GM23248 (cell line): Measurements from ENCODE around the gene ANKS1B. TPM values are rescaled to one million over a fixed set of nuclear protein-coding genes. Genes with fewer than 3 reads are reported as not detected.

ENCODE experiments used
- DNase-seq: peaks from one replicate; pipeline ENCODE4 v3.0.0-alpha.2; 2015
- H2AFZ ChIP-seq: fragments of 200-600 bp; sonication (generic); 2 replicates; pipeline ENCODE4 v1.6.1; 2016; ENCODE audit warnings: antibody characterized with exemption
- H3F3A ChIP-seq: fragments of 200-600 bp; sonication (generic); 2 replicates; pipeline ENCODE4 v1.6.1; 2016; ENCODE audit warnings: mild to moderate bottlenecking, antibody characterized with exemption, mixed run types; ENCODE audit not compliant: insufficient read depth
- H3K27ac ChIP-seq: fragments of 200-600 bp; sonication (generic); 2 replicates; pipeline ENCODE4 v1.5.1; 2016; ENCODE audit warnings: mild to moderate bottlenecking
- H3K27me3 ChIP-seq: fragments of 200-600 bp; sonication (generic); replicated peaks from 2 replicates; pipeline ENCODE4 v1.6.1; 2016; ENCODE audit warnings: mild to moderate bottlenecking; ENCODE audit not compliant: insufficient read depth
- H3K36me3 ChIP-seq: fragments of 200-600 bp; sonication (generic); 2 replicates; pipeline ENCODE4 v1.6.1; 2016; ENCODE audit warnings: low read depth, mild to moderate bottlenecking
- H3K4me1 ChIP-seq: fragments of 200-600 bp; sonication (generic); 2 replicates; pipeline ENCODE4 v1.6.1; 2016; ENCODE audit warnings: mild to moderate bottlenecking; ENCODE audit not compliant: insufficient read depth
- H3K4me2 ChIP-seq: fragments of 200-600 bp; sonication (generic); one replicate; pipeline ENCODE4 v1.6.1; 2016; ENCODE audit warnings: mild to moderate bottlenecking; ENCODE audit not compliant: unreplicated experiment
- H3K4me3 ChIP-seq: fragments of 200-600 bp; sonication (generic); 2 replicates; pipeline ENCODE4 v1.5.1; 2016; ENCODE audit warnings: mild to moderate bottlenecking
- H3K79me2 ChIP-seq: fragments of 200-600 bp; sonication (generic); 2 replicates; pipeline ENCODE4 v1.6.1; 2016; ENCODE audit warnings: mild to moderate bottlenecking; ENCODE audit not compliant: insufficient read depth
- H3K9ac ChIP-seq: fragments of 200-600 bp; sonication (generic); 2 replicates; pipeline ENCODE4 v1.6.1; 2016; ENCODE audit warnings: mild to moderate bottlenecking
- H3K9me2 ChIP-seq: fragments of 200-600 bp; sonication (generic); 2 replicates; pipeline ENCODE4 v1.6.1; 2016; ENCODE audit warnings: mixed run types, mild to moderate bottlenecking, moderate library complexity; ENCODE audit not compliant: insufficient read depth
- H3K9me3 ChIP-seq: fragments of 200-600 bp; sonication (generic); one replicate; pipeline ENCODE4 v1.6.1; 2017; ENCODE audit warnings: low read depth
- H4K20me1 ChIP-seq: fragments of 200-600 bp; sonication (generic); 2 replicates; pipeline ENCODE4 v1.6.0; 2016; ENCODE audit not compliant: insufficient read depth
- EZH2 ChIP-seq: fragments of 200-600 bp; sonication (generic); IDR thresholded peaks from 2 replicates; pipeline ENCODE4 v1.6.1; 2018; ENCODE audit warnings: antibody characterized with exemption, mild to moderate bottlenecking; ENCODE audit not compliant: insufficient read depth, poor library complexity, severe bottlenecking
- EZH2phosphoT487 ChIP-seq: fragments of 200-600 bp; sonication (generic); IDR thresholded peaks from 2 replicates; pipeline ENCODE4 v1.6.1; 2018; ENCODE audit warnings: antibody characterized with exemption, moderate library complexity, mild to moderate bottlenecking, low read depth; ENCODE audit not compliant: insufficient read depth
- WGBS, 2 experiments: methylation state at CpG; one replicate each; pipeline ENCODE4 v1.1.6; 2015 to 2017; ENCODE audit warnings: low lambda C conversion rate in 2 of 2, low coverage in 1 of 2; ENCODE audit errors: missing lambda C conversion rate in 2 of 2; 5-methylcytosine and 5-hydroxymethylcytosine counted together
- in situ Hi-C: fragments of 300-500 bp; cut with MboI; formaldehyde crosslinking; loops from 2 replicates; pipeline ENCODE4 v1.15.0; 2020
- polyA plus RNA-seq: library from polyadenylated mRNA; unstranded; fragments of >200 nt; fragmentation: Nextera tagmentation; extraction: Ambion mirVana; gene quantifications from 2 replicates; pipeline ENCODE4 v1.2.1, GENCODE V29; 2016
- total RNA-seq: library from RNA; depleted of rRNA; stranded (reverse); fragments of >200 nt; shearing (Covaris generic); gene quantifications from 2 replicates; pipeline ENCODE4 v1.2.3, GENCODE V29; 2014

ANKS1B gene
- total and polyA plus RNA-seq, 2 experiments from 2014 or later: not detected

DNA sequence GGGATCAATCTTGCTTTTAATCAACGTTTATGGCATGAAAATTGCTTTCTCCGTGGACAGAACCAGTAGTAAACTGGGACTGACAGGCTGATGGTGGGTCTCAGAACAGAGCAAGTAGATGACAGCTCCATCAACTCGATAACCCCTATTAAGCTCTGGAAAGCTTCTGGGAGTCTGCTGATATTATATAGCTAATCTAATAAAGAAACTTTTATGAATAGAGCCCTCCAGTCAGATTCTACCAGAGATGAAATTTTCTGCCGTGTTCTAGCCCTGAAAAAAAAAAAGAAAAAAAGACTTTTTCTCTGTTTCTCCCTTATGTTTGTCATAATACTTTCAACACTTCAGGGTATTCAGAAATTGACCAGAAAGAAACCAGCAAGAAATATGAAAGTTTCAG is 1168.0 kb downstream of the ANKS1B start:
- Histone ChIP-seq H3K79me2 (no peaks in the 10 kb centered on the region), H2AFZ (no peak overlapping the region), H4K20me1 (no peaks in the 10 kb centered on the region), H3K27me3 (0 out of 2 replicates have a peak, but pooled peaks cover 3% of the 10 kb centered on the region), H3F3A (no peaks in the 10 kb centered on the region), H3K27ac (no peak overlapping the region), H3K9me2 (no peaks in the 10 kb centered on the region), H3K4me3 (no peak overlapping the region), H3K36me3 (no peaks in the 10 kb centered on the region), H3K9ac (no peak overlapping the region), H3K4me2 (no peak overlapping the region), H3K4me1 (no peaks in the 10 kb centered on the region), H3K9me3 (no peaks in the 10 kb centered on the region)
- DNase-seq: no peak
- TF ChIP-seq EZH2phosphoT487 (no peak), EZH2 (no peak)
- in situ Hi-C loops: no loop called here
- WGBS, 2 experiments: 3 to 11% methylated on average over 4 of the region's 4 CpGs

DNA sequence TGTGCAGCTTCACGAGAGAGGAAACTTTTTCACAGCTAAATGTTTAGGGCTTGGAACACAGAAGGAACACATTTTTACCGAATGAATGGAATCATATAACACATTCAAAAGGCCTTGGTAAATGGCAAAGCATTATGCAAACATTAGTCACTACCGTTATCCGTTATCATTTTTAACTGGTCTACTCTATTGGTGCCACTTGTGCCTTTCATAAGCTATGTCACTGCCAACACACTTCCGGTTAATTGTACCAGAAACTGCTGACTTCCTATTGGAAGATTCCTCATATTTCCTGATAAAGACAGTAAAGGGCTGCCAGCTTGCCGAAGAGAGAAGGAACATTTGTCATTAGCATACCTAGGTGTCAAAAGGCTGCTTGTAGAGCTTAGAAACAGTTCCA is 1170.5 kb downstream of the ANKS1B start:
- H3K9me3 ChIP-seq: no peaks in the 10 kb centered on the region
- H3K4me1 ChIP-seq: no peaks in the 10 kb centered on the region
- TF ChIP-seq EZH2phosphoT487: no peak
- no peak for TF ChIP-seq EZH2
- H3K9me2 ChIP-seq: no peaks in the 10 kb centered on the region
- H3K27ac ChIP-seq: no peak overlapping the region
- DNase-seq: no peak
- in situ Hi-C loops: no loop called here
- H2AFZ ChIP-seq: no peak overlapping the region
- H3K79me2 ChIP-seq: no peaks in the 10 kb centered on the region
- no peak overlapping the region for H3K9ac ChIP-seq
- H3K27me3 ChIP-seq: 0 out of 2 replicates have a peak, but pooled peaks cover 7% of the 10 kb centered on the region
- H4K20me1 ChIP-seq: no peaks in the 10 kb centered on the region
- H3F3A ChIP-seq: no peaks in the 10 kb centered on the region
- H3K4me3 ChIP-seq: no peak overlapping the region
- no peaks in the 10 kb centered on the region for H3K36me3 ChIP-seq
- 68 to 69% methylated on average over 6 of the region's 6 CpGs for WGBS, 2 experiments
- H3K4me2 ChIP-seq: no peak overlapping the region

DNA sequence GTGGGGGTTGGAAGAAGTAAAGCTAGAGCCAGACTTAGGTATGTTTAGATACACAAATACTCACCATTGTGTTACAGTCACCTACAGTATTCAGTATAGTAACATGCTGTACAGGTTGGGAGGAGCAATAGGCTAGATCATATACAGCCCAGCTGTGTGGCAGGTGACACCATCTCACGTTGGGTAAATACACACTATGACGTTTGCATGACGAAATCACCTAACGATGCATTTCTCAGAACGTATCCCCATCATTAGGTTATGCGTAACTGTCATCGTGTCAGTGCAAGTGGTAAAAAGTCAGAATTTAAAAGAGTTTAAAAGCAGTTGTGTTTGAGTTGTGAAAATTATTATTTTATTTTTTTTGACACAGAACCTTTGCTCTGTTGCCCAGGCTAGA is 1172.5 kb downstream of the ANKS1B start:
- Histone ChIP-seq H3K4me2 (no peak overlapping the region), H3K4me3 (no peak overlapping the region), H3K4me1 (no peaks in the 10 kb centered on the region), H3K9me2 (no peaks in the 10 kb centered on the region), H3F3A (no peaks in the 10 kb centered on the region), H4K20me1 (no peaks in the 10 kb centered on the region), H3K27ac (no peak overlapping the region), H2AFZ (no peak overlapping the region), H3K79me2 (no peaks in the 10 kb centered on the region), H3K9me3 (no peaks in the 10 kb centered on the region), H3K27me3 (0 out of 2 replicates have a peak, but pooled peaks cover 6% of the 10 kb centered on the region), H3K36me3 (no peaks in the 10 kb centered on the region), H3K9ac (no peak overlapping the region)
- WGBS, 2 experiments: 53 to 55% methylated on average over 7 of the region's 7 CpGs
- DNase-seq: no peak
- in situ Hi-C loops: no loop called here
- TF ChIP-seq EZH2phosphoT487 (no peak), EZH2 (no peak)

DNA sequence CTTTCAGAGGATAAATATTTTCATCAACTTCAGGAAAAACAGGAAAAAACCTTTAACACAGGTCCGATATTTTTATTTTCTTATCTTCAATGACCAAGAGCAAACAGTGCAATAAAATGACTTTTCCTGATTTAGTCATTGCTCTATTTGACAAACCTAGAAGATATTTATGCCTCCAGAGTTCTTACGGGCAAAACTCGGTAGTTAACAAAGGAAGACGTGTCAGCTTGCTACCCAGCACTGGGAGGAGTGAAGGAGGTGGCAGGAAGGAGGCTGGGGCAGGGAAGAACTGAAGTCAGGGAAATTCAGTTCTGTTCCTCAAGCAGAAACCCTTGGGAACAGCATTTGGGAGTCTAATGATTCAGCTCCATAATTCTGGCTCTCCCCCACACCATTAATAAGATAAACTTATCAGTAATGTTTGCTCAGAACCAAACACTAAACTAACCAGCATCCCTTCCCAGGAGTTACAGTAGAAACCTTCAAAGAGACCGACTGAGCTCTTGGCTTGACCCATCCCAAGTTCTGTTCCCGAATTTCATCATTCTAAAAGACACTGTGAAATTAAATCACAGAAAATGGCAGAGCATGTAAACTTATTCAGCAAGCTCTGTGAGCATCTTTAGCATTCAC is 1176.4 kb downstream of the ANKS1B start:
- no peaks in the 10 kb centered on the region for H3K36me3 ChIP-seq
- in situ Hi-C loops: no loop called here
- no peak overlapping the region for H3K4me3 ChIP-seq
- H3K4me2 ChIP-seq: no peak overlapping the region
- 0 out of 2 replicates have a peak, but pooled peaks cover 6% of the 10 kb centered on the region for H3K27me3 ChIP-seq
- no peak overlapping the region for H3K9ac ChIP-seq
- 58% methylated on average over 6 of the region's 6 CpGs for WGBS, 2 experiments
- no peaks in the 10 kb centered on the region for H3K79me2 ChIP-seq
- H3K4me1 ChIP-seq: no peaks in the 10 kb centered on the region
- no peaks in the 10 kb centered on the region for H3F3A ChIP-seq
- H4K20me1 ChIP-seq: no peaks in the 10 kb centered on the region
- no peak for DNase-seq
- no peak overlapping the region for H3K27ac ChIP-seq
- H3K9me3 ChIP-seq: no peaks in the 10 kb centered on the region
- no peak overlapping the region for H2AFZ ChIP-seq
- H3K9me2 ChIP-seq: no peaks in the 10 kb centered on the region
- TF ChIP-seq EZH2phosphoT487 (no peak), EZH2 (no peak)
